GM23248 (cell line): ENCODE data around the gene GASK1B. TPM values are rescaled to one million over a fixed set of nuclear protein-coding genes. Genes with fewer than 3 reads are reported as not detected.

Source experiments
- DNase-seq: peaks from one replicate; pipeline ENCODE4 v3.0.0-alpha.2; 2015
- H2AFZ ChIP-seq: fragments of 200-600 bp; sonication (generic); 2 replicates; pipeline ENCODE4 v1.6.1; 2016; ENCODE audit warnings: antibody characterized with exemption
- H3F3A ChIP-seq: fragments of 200-600 bp; sonication (generic); 2 replicates; pipeline ENCODE4 v1.6.1; 2016; ENCODE audit warnings: mild to moderate bottlenecking, antibody characterized with exemption, mixed run types; ENCODE audit not compliant: insufficient read depth
- H3K27ac ChIP-seq: fragments of 200-600 bp; sonication (generic); 2 replicates; pipeline ENCODE4 v1.5.1; 2016; ENCODE audit warnings: mild to moderate bottlenecking
- H3K27me3 ChIP-seq: fragments of 200-600 bp; sonication (generic); replicated peaks from 2 replicates; pipeline ENCODE4 v1.6.1; 2016; ENCODE audit warnings: mild to moderate bottlenecking; ENCODE audit not compliant: insufficient read depth
- H3K36me3 ChIP-seq: fragments of 200-600 bp; sonication (generic); 2 replicates; pipeline ENCODE4 v1.6.1; 2016; ENCODE audit warnings: low read depth, mild to moderate bottlenecking
- H3K4me1 ChIP-seq: fragments of 200-600 bp; sonication (generic); 2 replicates; pipeline ENCODE4 v1.6.1; 2016; ENCODE audit warnings: mild to moderate bottlenecking; ENCODE audit not compliant: insufficient read depth
- H3K4me2 ChIP-seq: fragments of 200-600 bp; sonication (generic); one replicate; pipeline ENCODE4 v1.6.1; 2016; ENCODE audit warnings: mild to moderate bottlenecking; ENCODE audit not compliant: unreplicated experiment
- H3K4me3 ChIP-seq: fragments of 200-600 bp; sonication (generic); 2 replicates; pipeline ENCODE4 v1.5.1; 2016; ENCODE audit warnings: mild to moderate bottlenecking
- H3K79me2 ChIP-seq: fragments of 200-600 bp; sonication (generic); 2 replicates; pipeline ENCODE4 v1.6.1; 2016; ENCODE audit warnings: mild to moderate bottlenecking; ENCODE audit not compliant: insufficient read depth
- H3K9ac ChIP-seq: fragments of 200-600 bp; sonication (generic); 2 replicates; pipeline ENCODE4 v1.6.1; 2016; ENCODE audit warnings: mild to moderate bottlenecking
- H3K9me2 ChIP-seq: fragments of 200-600 bp; sonication (generic); 2 replicates; pipeline ENCODE4 v1.6.1; 2016; ENCODE audit warnings: mixed run types, mild to moderate bottlenecking, moderate library complexity; ENCODE audit not compliant: insufficient read depth
- H3K9me3 ChIP-seq: fragments of 200-600 bp; sonication (generic); one replicate; pipeline ENCODE4 v1.6.1; 2017; ENCODE audit warnings: low read depth
- H4K20me1 ChIP-seq: fragments of 200-600 bp; sonication (generic); 2 replicates; pipeline ENCODE4 v1.6.0; 2016; ENCODE audit not compliant: insufficient read depth
- EZH2 ChIP-seq: fragments of 200-600 bp; sonication (generic); IDR thresholded peaks from 2 replicates; pipeline ENCODE4 v1.6.1; 2018; ENCODE audit warnings: antibody characterized with exemption, mild to moderate bottlenecking; ENCODE audit not compliant: insufficient read depth, poor library complexity, severe bottlenecking
- EZH2phosphoT487 ChIP-seq: fragments of 200-600 bp; sonication (generic); IDR thresholded peaks from 2 replicates; pipeline ENCODE4 v1.6.1; 2018; ENCODE audit warnings: antibody characterized with exemption, moderate library complexity, mild to moderate bottlenecking, low read depth; ENCODE audit not compliant: insufficient read depth
- WGBS, 2 experiments: methylation state at CpG; one replicate each; pipeline ENCODE4 v1.1.6; 2015 to 2017; ENCODE audit warnings: low lambda C conversion rate in 2 of 2, low coverage in 1 of 2; ENCODE audit errors: missing lambda C conversion rate in 2 of 2; 5-methylcytosine and 5-hydroxymethylcytosine counted together
- in situ Hi-C: fragments of 300-500 bp; cut with MboI; formaldehyde crosslinking; loops from 2 replicates; pipeline ENCODE4 v1.15.0; 2020
- polyA plus RNA-seq: library from polyadenylated mRNA; unstranded; fragments of >200 nt; fragmentation: Nextera tagmentation; extraction: Ambion mirVana; gene quantifications from 2 replicates; pipeline ENCODE4 v1.2.1, GENCODE V29; 2016
- total RNA-seq: library from RNA; depleted of rRNA; stranded (reverse); fragments of >200 nt; shearing (Covaris generic); gene quantifications from 2 replicates; pipeline ENCODE4 v1.2.3, GENCODE V29; 2014

GASK1B gene
- total and polyA plus RNA-seq, 2 experiments from 2014 or later = 6.2 to 7.5 TPM

GRCh38 chr4:158203929-158204328 is 31.1 kb upstream of the GASK1B start:
- Histone ChIP-seq H3K9me2 (no peaks in the 10 kb centered on the region), H3K36me3 (no peaks in the 10 kb centered on the region), H3F3A (peaks cover 4% of the 10 kb centered on the region; the same call in 1 of the 2 replicates), H3K79me2 (no peaks in the 10 kb centered on the region), H3K4me3 (no peak overlapping the region), H3K4me1 (no peaks in the 10 kb centered on the region), H3K27me3 (no peaks in the 10 kb centered on the region), H4K20me1 (no peaks in the 10 kb centered on the region), H3K9me3 (no peaks in the 10 kb centered on the region), H3K4me2 (no peak overlapping the region), H3K27ac (no peak overlapping the region), H3K9ac (no peak overlapping the region), H2AFZ (no peak overlapping the region)
- in situ Hi-C loops = no loop called here
- WGBS, 2 experiments = 81 to 91% methylated on average over 3 of the region's 3 CpGs
- DNase-seq = no peak
- TF ChIP-seq EZH2phosphoT487 (no peak), EZH2 (no peak)

DNA sequence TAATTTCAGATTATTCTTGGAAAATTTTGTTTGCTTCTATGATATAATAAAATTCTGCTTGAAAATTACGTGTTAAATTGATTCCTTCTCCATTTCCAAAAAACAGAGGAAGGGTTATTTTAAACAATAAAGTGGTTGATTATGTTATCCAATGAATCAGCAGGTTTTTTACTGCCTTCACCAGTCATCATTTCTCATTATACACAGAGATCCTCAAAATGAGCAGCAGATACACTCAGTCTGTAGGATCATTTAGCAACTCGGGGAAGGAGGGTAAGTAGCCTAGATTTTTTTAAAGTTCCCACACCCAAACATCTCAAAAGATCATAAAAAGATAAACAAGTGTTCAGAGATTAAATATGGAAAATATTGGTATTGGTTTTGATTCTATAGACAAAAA is 30.6 kb upstream of the GASK1B start:
- 69 to 72% methylated on average over 2 of the region's 2 CpGs for WGBS, 2 experiments
- H3K27me3 ChIP-seq = no peaks in the 10 kb centered on the region
- no peak for DNase-seq
- H4K20me1 ChIP-seq = no peaks in the 10 kb centered on the region
- H3K9me2 ChIP-seq = no peaks in the 10 kb centered on the region
- no peak overlapping the region for H3K27ac ChIP-seq
- no peak for TF ChIP-seq EZH2phosphoT487
- TF ChIP-seq EZH2 = no peak
- H3K79me2 ChIP-seq = no peaks in the 10 kb centered on the region
- no peaks in the 10 kb centered on the region for H3K36me3 ChIP-seq
- H3K4me2 ChIP-seq = no peak overlapping the region
- in situ Hi-C loops = no loop called here
- H3K4me1 ChIP-seq = no peaks in the 10 kb centered on the region
- H3K4me3 ChIP-seq = no peak overlapping the region
- H3K9me3 ChIP-seq = no peaks in the 10 kb centered on the region
- H2AFZ ChIP-seq = no peak overlapping the region
- H3F3A ChIP-seq = peaks cover 4% of the 10 kb centered on the region; the same call in 1 of the 2 replicates
- no peak overlapping the region for H3K9ac ChIP-seq

- TF ChIP-seq EZH2 (no peak), EZH2phosphoT487 (no peak)
Observed at GRCh38 chr4:158202481-158202880, 29.7 kb upstream of the GASK1B start.

GRCh38 chr4:158201876-158202275 is 29.1 kb upstream of the GASK1B start:
- Histone ChIP-seq H3K9ac (no peak overlapping the region), H4K20me1 (no peaks in the 10 kb centered on the region), H3K79me2 (no peaks in the 10 kb centered on the region), H3K36me3 (no peaks in the 10 kb centered on the region), H2AFZ (no peak overlapping the region), H3K9me2 (no peaks in the 10 kb centered on the region), H3K27me3 (no peaks in the 10 kb centered on the region; the same call in 1 of the 2 replicates), H3K4me1 (no peaks in the 10 kb centered on the region), H3F3A (peaks cover 2% of the 10 kb centered on the region; the same call in 1 of the 2 replicates), H3K9me3 (no peaks in the 10 kb centered on the region), H3K27ac (no peak overlapping the region), H3K4me3 (no peak overlapping the region), H3K4me2 (no peak overlapping the region)
- no peak for TF ChIP-seq EZH2phosphoT487
- TF ChIP-seq EZH2 = no peak
- no peak for DNase-seq
- in situ Hi-C loops = no loop called here

More at GRCh38 chr4:158202481-158202880, 29.7 kb upstream of the GASK1B start:
- Histone ChIP-seq H3K27me3 (no peaks in the 10 kb centered on the region), H3K36me3 (no peaks in the 10 kb centered on the region), H2AFZ (no peak overlapping the region; the same call in 1 of the 2 replicates), H3K4me2 (no peak overlapping the region), H3K4me1 (no peaks in the 10 kb centered on the region), H3K9ac (no peak overlapping the region), H3K9me2 (no peaks in the 10 kb centered on the region), H3K4me3 (no peak overlapping the region), H3K27ac (no peak overlapping the region), H3K79me2 (no peaks in the 10 kb centered on the region), H3F3A (peaks cover 4% of the 10 kb centered on the region; the same call in 1 of the 2 replicates), H4K20me1 (no peaks in the 10 kb centered on the region), H3K9me3 (no peaks in the 10 kb centered on the region)
- in situ Hi-C loops = no loop called here
- DNase-seq = no peak
- 70 to 75% methylated on average over 1 of the region's 1 CpG for WGBS, 2 experiments

DNA sequence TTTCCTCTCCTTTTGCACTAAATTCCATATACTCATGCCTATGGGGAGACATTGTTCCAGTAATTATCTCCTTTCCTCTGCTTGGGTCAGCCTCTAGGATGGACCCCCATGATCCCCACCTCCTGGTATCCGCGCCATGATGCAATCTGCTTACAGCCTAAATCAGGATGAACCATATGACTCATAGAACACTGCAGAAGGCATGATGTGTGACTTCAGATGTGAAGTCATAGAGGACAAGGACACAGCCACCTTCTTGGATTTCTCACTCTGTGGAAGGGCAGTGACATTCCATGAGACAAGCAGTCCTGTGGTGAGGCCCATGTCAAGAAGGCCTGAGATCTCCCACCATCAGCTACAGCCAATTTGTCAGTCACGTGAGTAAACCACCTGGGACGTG is 28.5 kb upstream of the GASK1B start:
- 95 to 99% methylated on average over 4 of the region's 4 CpGs for WGBS, 2 experiments
- Histone ChIP-seq H3K27me3 (no peaks in the 10 kb centered on the region; the same call in 1 of the 2 replicates), H4K20me1 (no peaks in the 10 kb centered on the region), H3K4me3 (no peak overlapping the region), H3K9ac (no peak overlapping the region), H3K4me2 (no peak overlapping the region), H3K9me2 (no peaks in the 10 kb centered on the region), H3K9me3 (no peaks in the 10 kb centered on the region), H3K36me3 (no peaks in the 10 kb centered on the region), H3F3A (no peaks in the 10 kb centered on the region), H2AFZ (no peak overlapping the region), H3K27ac (no peak overlapping the region), H3K4me1 (no peaks in the 10 kb centered on the region), H3K79me2 (no peaks in the 10 kb centered on the region)
- TF ChIP-seq EZH2phosphoT487 = no peak
- TF ChIP-seq EZH2 = no peak
- in situ Hi-C loops = no loop called here
- no peak for DNase-seq
